Adrenal gland (tissue), 5 donors: ENCODE measurements around the gene EXOC6B.

Source experiments
- POLR2A ChIP-seq, 2 donors: fragments of 450-650 bp; IDR thresholded peaks; one replicate each; pipeline ENCODE4 v1.6.1; 2017; ENCODE audit warnings: antibody characterized with exemption in 2 of 2, mild to moderate bottlenecking in 2 of 2, moderate library complexity in 1 of 2
- TF ChIP-seq, protein P1 (sequence below), 6 experiments: fragments of 450-650 bp in 4 of 6; fragments of 200-600 bp in 2 of 6; sonication (generic) in 1 of 6; IDR thresholded peaks; 1 replicate in 5 of 6; 2 replicates in 1 of 6; pipeline versions ENCODE4 v1.5.1 to v1.8.0; 2016 to 2021; ENCODE audit warnings: antibody characterized with exemption in 6 of 6, mild to moderate bottlenecking in 2 of 6, moderate library complexity in 1 of 6
- donor health status: DM: no; HTN: no; CAD: no.

DNA sequence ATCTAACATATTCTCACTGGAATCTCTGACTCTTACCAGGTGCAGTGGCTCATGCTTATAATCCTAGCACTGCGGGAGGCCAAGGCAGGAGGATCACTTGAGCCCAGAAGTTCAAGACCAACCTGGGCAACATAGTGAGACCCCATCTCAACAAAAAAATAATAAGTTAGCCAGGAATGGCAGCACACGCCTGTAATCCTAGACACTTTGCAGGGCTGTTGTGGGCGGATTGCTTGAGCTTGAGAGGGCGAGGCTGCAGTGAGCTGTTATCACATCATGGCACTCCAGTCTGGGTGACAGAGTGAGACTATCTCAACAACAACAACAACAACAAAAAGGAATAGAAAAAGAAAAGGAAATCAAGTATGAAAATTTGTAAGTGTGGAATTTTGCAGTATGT lies 371.6 kb downstream of the EXOC6B start:
- TF ChIP-seq, protein P1, sequence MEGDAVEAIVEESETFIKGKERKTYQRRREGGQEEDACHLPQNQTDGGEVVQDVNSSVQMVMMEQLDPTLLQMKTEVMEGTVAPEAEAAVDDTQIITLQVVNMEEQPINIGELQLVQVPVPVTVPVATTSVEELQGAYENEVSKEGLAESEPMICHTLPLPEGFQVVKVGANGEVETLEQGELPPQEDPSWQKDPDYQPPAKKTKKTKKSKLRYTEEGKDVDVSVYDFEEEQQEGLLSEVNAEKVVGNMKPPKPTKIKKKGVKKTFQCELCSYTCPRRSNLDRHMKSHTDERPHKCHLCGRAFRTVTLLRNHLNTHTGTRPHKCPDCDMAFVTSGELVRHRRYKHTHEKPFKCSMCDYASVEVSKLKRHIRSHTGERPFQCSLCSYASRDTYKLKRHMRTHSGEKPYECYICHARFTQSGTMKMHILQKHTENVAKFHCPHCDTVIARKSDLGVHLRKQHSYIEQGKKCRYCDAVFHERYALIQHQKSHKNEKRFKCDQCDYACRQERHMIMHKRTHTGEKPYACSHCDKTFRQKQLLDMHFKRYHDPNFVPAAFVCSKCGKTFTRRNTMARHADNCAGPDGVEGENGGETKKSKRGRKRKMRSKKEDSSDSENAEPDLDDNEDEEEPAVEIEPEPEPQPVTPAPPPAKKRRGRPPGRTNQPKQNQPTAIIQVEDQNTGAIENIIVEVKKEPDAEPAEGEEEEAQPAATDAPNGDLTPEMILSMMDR (IDR thresholded peaks at IDR 0.05): no peak
- no peak for TF ChIP-seq POLR2A (IDR thresholded peaks at IDR 0.05)
